ENCODE data around the gene KRTAP10-3.
"Not testable (repeated sequence)": the region's sequence is repeated elsewhere in the genome, so short reads cannot be mapped to it uniquely, and the experiment has no call there.

KRTAP10-3 gene

DNA sequence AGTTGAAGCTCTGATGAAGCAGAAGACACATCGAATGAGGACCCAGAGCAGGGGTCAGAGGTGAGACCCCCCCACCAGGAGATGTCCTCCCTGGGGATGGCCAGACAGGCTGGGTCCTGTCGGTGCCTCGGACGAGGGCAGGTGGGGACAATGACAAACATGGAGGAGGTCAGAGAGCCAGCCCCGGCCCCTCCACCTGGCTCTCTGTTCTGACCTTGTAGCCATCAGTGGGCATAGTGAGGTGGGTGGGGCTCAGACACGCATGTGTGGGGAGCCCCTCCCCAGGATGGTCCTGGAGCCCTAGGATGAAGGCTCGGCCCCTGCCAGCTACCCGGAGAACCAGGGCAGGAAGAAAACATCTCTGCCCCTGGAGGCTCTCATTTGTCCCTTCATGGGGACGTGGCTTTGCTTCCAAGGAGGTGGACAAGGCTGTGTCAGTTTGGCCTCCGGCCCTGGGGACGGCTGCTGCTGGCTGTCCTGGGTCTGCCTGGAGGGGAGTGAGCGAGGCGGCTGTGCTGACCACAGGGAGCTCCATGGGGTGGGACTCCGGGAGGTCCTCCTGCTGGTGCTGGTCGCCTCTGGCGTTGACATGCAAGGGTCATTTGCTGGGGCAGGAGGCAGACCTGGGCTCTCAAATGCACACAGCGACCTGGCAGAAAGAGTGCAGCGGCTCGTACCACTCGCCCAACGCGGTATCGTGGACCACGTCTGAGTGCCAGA is 31.2 kb upstream of the KRTAP10-3 start:
- no peak for DNase-seq

DNA sequence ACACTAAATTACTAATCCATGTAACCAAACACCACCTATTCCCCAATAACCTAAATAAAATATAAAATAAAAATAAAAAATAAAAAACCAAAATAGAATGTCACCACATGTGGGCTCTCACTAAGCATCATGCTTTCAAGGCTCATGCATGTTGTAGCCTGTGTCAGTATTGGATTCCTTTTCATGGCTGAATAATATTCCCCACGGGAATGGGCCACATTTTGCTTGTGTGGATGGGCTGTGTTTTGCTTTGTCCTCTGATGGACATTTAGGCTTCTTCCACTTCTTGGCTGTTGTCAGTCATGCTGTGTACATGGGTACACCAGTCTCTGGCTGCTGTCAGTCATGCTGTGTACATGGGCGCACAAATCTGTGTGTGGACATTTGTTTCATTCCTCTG is 30.5 kb upstream of the KRTAP10-3 start:
- DNase-seq = no peak

GRCh38 chr21:44585892-44586291 is 27.3 kb upstream of the KRTAP10-3 start:
- no peak for DNase-seq

DNA sequence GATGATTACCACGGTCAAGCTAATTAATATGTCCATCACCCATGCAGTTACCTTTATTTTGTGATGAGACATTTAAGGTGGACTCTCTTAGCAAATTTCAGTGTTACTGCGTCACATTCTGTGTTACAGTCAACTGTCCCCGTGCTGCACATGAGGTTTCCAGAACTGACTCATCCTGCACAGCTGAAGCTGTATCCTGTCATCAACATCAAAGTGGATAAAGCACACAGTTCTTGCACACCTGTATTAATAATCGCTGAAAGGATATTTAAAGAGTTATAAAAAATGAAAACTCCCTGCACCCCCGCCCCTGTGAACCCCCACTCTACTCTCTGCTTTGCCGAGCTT is 25.2 kb upstream of the KRTAP10-3 start:
- no peak for DNase-seq

GRCh38 chr21:44583089-44583799 is 24.6 kb upstream of the KRTAP10-3 start:
- DNase-seq = no peak

GRCh38 chr21:44582055-44582454 is 23.5 kb upstream of the KRTAP10-3 start:
- DNase-seq = no peak

GRCh38 chr21:44581158-44581557 is 22.6 kb upstream of the KRTAP10-3 start:
- no peak for DNase-seq

- not testable (repeated sequence) for DNase-seq
These were observed 21.7 kb upstream of the KRTAP10-3 start, which contains the start of gene KRTAP10-5 for GRCh38 chr21:44580231-44580821. KRTAP10-5 (minus strand) TSS chr21:44580604; CDS start chr21:44580578, 26 bp downstream.

- no peak for DNase-seq
These were observed 21.2 kb upstream of the KRTAP10-3 start for GRCh38 chr21:44579833-44580144.

DNA sequence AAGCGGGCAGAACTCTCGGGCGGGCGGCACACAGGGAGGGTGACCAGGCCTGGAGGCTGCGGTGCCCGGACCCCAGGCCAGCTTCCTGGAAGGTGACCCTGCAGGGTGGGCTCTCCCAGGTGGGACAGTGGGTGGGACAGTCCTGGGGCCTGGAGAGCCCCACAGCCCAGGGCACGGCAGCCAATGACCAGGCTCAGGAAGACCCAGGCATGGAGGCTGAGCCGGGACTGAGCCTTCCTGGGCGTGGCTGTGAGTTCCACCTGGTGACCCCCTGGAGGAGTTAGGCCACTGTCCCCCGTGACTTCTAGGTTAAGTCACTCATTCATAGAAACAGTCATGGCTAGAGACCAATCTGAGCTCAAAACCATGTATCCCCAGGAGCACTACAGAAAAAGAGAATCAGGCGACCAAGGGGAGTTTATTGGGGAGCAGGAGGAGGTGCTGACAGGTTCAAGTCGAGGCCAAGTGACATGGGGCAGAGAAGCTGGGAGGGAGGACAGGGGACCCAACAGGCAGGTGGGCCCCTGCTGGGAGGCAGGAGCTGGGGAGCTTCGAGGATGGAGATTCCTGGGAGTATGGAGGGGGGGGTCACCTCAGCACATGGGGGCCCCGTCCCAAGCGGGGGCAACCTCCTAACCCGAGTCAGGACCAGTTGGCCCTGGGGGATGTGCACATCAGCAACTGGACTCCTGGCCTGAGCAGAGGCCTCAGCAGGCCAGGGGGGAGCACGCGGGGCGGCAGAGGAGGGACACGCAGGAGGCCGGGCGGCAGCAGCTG is 20.6 kb upstream of the KRTAP10-3 start:
- no peak for DNase-seq

GRCh38 chr21:44578371-44579055 is 19.9 kb upstream of the KRTAP10-3 start:
- no peak for DNase-seq

GRCh38 chr21:44576025-44576420 is 17.4 kb upstream of the KRTAP10-3 start:
- DNase-seq = no peak

DNA sequence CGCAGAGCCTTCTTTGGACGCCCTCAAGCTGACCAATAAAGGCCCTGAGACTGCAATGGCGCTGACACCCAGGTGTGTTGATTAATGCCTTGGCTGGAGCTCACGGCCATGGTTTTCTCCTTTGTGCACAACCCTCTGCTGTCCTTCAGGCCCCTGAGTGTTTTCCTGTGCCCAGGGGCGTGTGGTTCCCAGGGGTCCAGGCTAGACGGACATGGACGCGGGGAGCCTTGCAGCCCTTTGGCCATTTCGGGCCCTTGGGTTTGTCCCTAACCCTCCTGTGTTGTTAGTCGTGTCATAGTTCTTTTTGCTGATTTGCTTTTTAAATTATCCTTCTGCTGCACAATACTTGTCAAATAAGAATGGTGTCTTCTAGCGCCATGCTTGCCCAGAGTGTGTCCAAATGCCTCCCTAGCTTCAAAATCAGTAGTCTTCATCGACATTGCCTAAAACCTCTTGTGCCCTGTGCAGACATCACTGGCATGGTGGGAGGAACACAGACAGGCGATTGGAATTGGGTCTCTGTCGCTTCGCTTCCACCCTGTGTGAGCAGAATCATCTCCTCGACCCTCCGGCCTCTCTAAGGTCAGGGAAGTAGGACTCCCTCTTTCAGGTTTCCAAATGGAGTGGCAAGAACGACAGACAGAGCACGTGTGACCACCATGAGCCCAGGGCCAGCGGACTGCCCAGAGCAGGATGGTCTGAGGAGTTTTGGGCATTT is 16.9 kb upstream of the KRTAP10-3 start:
- no peak for DNase-seq

DNA sequence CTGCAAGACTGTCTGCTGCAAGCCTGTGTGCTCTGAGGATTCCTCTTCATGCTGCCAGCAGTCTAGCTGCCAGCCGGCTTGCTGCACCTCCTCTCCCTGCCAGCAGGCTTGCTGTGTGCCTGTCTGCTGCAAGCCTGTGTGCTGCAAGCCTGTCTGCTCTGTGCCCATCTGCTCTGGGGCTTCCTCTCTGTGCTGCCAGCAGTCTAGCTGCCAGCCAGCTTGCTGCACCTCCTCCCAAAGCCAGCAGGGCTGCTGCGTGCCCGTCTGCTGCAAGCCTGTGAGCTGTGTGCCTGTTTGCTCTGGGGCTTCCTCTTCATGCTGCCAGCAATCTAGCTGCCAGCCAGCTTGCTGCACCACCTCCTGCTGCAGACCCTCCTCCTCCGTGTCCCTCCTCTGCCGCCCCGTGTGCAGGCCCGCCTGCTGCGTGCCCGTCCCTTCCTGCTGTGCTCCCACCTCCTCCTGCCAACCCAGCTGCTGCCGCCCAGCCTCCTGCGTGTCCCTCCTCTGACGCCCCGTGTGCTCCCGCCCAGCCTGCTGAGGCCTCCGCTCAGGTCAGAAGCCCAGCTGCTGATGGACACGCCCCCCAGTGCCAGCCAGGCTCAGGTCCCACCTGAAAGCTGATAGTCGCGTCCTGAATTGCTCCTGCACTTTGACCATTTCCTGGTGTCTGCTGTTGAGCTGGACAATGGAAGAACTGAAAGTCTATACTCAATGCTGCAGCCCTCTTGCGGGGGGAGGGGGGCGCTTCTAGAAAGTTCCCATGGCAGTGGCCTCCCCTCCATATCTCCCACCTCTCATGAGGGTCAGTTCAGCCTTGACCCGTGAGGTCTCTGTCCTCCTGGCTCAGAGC is 16.1 kb upstream of the KRTAP10-3 start:
- no peak for DNase-seq

GRCh38 chr21:44573630-44574456 is 15.2 kb upstream of the KRTAP10-3 start, which contains the start of gene KRTAP10-4:
KRTAP10-4 (plus strand) TSS chr21:44573729; CDS start chr21:44573759, 30 bp downstream.
- not testable (repeated sequence) for DNase-seq

GRCh38 chr21:44572959-44573583 is 14.5 kb upstream of the KRTAP10-3 start:
- no peak for DNase-seq

- DNase-seq = no peak
These were observed 13.5 kb upstream of the KRTAP10-3 start for GRCh38 chr21:44571844-44572782.

DNA sequence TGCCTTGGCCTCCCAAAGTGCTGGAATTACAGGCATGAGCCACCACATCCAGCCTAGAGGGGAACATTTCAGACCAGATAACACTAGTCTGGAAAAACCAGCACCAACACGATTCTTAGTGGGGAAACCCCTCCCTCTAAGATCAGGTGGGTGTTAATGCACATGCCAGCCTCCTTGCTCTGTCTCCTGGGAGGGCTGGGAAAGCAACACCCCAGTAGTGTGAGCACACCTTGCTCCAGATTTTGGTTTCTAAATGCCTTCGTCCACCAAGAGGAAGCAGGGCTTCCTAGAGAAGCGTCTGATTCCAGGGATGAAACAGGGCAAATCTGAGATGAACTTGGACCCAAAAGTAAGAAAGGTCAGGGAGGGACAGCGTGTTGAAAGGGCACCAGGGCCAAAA is 12.7 kb upstream of the KRTAP10-3 start:
- no peak for DNase-seq
